SK-N-SH (cell line): ENCODE results near the gene LIMS2. TPM values are rescaled to one million over a fixed set of nuclear protein-coding genes. Genes with fewer than 3 reads are reported as not detected.

Experiments
- CTCF ChIA-PET: fragments of 300-600, 350-600 bp; formaldehyde crosslinking; extraction: SDS; loops from one replicate; lab custom pipeline; 2021; lab: Yijun Ruan, JAX
- POLR2A ChIA-PET: fragments of 350-600 bp; sonication (Branson Sonifier 250); formaldehyde crosslinking; extraction: SDS; loops from one replicate; lab custom pipeline; 2020; ENCODE audit warnings: antibody characterized with exemption, inconsistent platforms; lab: Yijun Ruan, JAX
- DNase-seq: peaks from one replicate; pipeline ENCODE4 v3.0.0; 2012
- H2AFZ ChIP-seq: fragments of 200-600 bp; sonication (generic); 2 replicates; pipeline ENCODE4 v1.8.1; 2016; ENCODE audit warnings: antibody characterized with exemption, mild to moderate bottlenecking, low read depth
- H3F3A ChIP-seq: fragments of 200-600 bp; sonication (generic); replicated peaks from 2 replicates; pipeline ENCODE3; 2016; ENCODE audit warnings: antibody characterized with exemption, mild to moderate bottlenecking; ENCODE audit not compliant: insufficient read depth
- H3K27ac ChIP-seq, 2 experiments: fragments of 200-500 bp in 1 of 2; fragments of 200-600 bp in 1 of 2; sonication (Bioruptor generic) in 1 of 2; sonication (generic), shearing (Covaris generic) in 1 of 2; 2 replicates each; pipeline versions ENCODE4 v1.5.1 to v1.6.1; 2014 to 2016; ENCODE audit warnings: low read depth in 2 of 2, inconsistent platforms in 1 of 2, low read length in 1 of 2, mild to moderate bottlenecking in 1 of 2, mixed read lengths in 1 of 2
- H3K27me3 ChIP-seq: fragments of 200-600 bp; sonication (generic), shearing (Covaris generic); 2 replicates; pipeline ENCODE4 v1.6.1; 2016; ENCODE audit warnings: mixed run types; ENCODE audit not compliant: insufficient read depth
- H3K36me3 ChIP-seq, 2 experiments: fragments of 200-500 bp in 1 of 2; fragments of 200-600 bp in 1 of 2; sonication (Bioruptor generic) in 1 of 2; sonication (generic) in 1 of 2; replicated peaks in 1 of 2; 2 replicates each; pipeline versions ENCODE3 to v1.5.1; 2014 to 2016; ENCODE audit warnings: low read length in 1 of 2, mild to moderate bottlenecking in 1 of 2; ENCODE audit not compliant: insufficient read depth in 2 of 2, control insufficient read depth in 1 of 2
- H3K4me1 ChIP-seq, 2 experiments: fragments of 200-500 bp in 1 of 2; fragments of 200-600 bp in 1 of 2; sonication (Bioruptor generic) in 1 of 2; sonication (generic), shearing (Covaris generic) in 1 of 2; 2 replicates each; pipeline versions ENCODE4 v1.5.1 to v1.6.1; 2014 to 2016; ENCODE audit warnings: low read depth in 1 of 2, low read length in 1 of 2, mixed run types in 1 of 2; ENCODE audit not compliant: insufficient read depth in 2 of 2, control insufficient read depth in 1 of 2
- H3K4me2 ChIP-seq: fragments of 200-600 bp; sonication (generic), shearing (Covaris generic); 2 replicates; pipeline ENCODE4 v1.6.1; 2017; ENCODE audit warnings: mixed run types
- H3K4me3 ChIP-seq, 2 experiments: fragments of 200-500 bp in 1 of 2; fragments of 200-600 bp in 1 of 2; sonication (Bioruptor generic) in 1 of 2; sonication (generic), shearing (Covaris generic) in 1 of 2; 2 replicates each; pipeline versions ENCODE4 v1.5.1 to v1.8.1; 2014 to 2016; ENCODE audit warnings: low read depth in 2 of 2, inconsistent platforms in 1 of 2, low read length in 1 of 2, mild to moderate bottlenecking in 1 of 2, mixed read lengths in 1 of 2, moderate library complexity in 1 of 2
- H3K79me2 ChIP-seq: fragments of 200-600 bp; sonication (generic); 2 replicates; pipeline ENCODE4 v1.8.1; 2017; ENCODE audit warnings: mild to moderate bottlenecking; ENCODE audit not compliant: insufficient read depth
- H3K9ac ChIP-seq: fragments of 200-600 bp; sonication (generic); 2 replicates; pipeline ENCODE4 v1.6.1; 2017; ENCODE audit warnings: mixed run types
- H3K9me2 ChIP-seq: fragments of 200-600 bp; sonication (generic); 2 replicates; pipeline ENCODE4 v1.6.1; 2017; ENCODE audit warnings: mixed run types
- H3K9me3 ChIP-seq: fragments of 200-600 bp; sonication (generic); 2 replicates; pipeline ENCODE4 v1.6.1; 2017; ENCODE audit warnings: mixed run types, mild to moderate bottlenecking, moderate library complexity
- H4K20me1 ChIP-seq: fragments of 200-600 bp; sonication (generic); 2 replicates; pipeline ENCODE4 v1.6.1; 2017; ENCODE audit warnings: mild to moderate bottlenecking, mixed run types; ENCODE audit not compliant: insufficient read depth
- ELF1 ChIP-seq: IDR thresholded peaks from 2 replicates; pipeline ENCODE4 v1.4.0; 2012
- EP300 ChIP-seq, 2 experiments: IDR thresholded peaks; 2 replicates each; pipeline versions ENCODE4 v1.4.0 to v1.6.1; 2012; ENCODE audit warnings: borderline replicate concordance in 1 of 2, low read depth in 1 of 2, low read length in 1 of 2
- GABPA ChIP-seq: IDR thresholded peaks from 2 replicates; pipeline ENCODE4 v1.4.0; 2012; ENCODE audit warnings: low read depth, mild to moderate bottlenecking
- JUND ChIP-seq: IDR thresholded peaks from 2 replicates; pipeline ENCODE4 v1.4.0; 2012
- MEF2A ChIP-seq: IDR thresholded peaks from 2 replicates; pipeline ENCODE4 v1.4.0; 2012; ENCODE audit warnings: low read depth, borderline replicate concordance
- NFIC ChIP-seq: IDR thresholded peaks from 2 replicates; pipeline ENCODE4 v1.4.0; 2012; ENCODE audit warnings: borderline replicate concordance
- POLR2AphosphoS5 ChIP-seq: IDR thresholded peaks from 2 replicates; pipeline ENCODE4 v1.6.1; 2012; ENCODE audit warnings: low read depth, low read length
- SIN3A ChIP-seq: IDR thresholded peaks from 2 replicates; pipeline ENCODE4 v1.6.1; 2012; ENCODE audit warnings: low read depth, mild to moderate bottlenecking, low read length, moderate library complexity, borderline replicate concordance
- TCF12 ChIP-seq: IDR thresholded peaks from 2 replicates; pipeline ENCODE4 v1.4.0; 2012
- WGBS: methylation state at CpG from one replicate; pipeline ENCODE4 v1.1.6; 2017; ENCODE audit warnings: low lambda C conversion rate; 5-methylcytosine and 5-hydroxymethylcytosine counted together
- polyA plus RNA-seq, 3 experiments: library from polyadenylated mRNA; depleted of rRNA; stranded (reverse); fragments of >200 nt; gene quantifications; 2 replicates each; pipeline ENCODE4 v1.2.3, GENCODE V29; 2012
- TF ChIP-seq, protein P1 (sequence below): IDR thresholded peaks from 2 replicates; pipeline ENCODE4 v1.4.0; 2012; ENCODE audit warnings: low read depth, borderline replicate concordance
- TF ChIP-seq, protein P2 (sequence below): fragments of 200-600 bp; sonication (generic); IDR thresholded peaks from 2 replicates; pipeline ENCODE4 v1.6.1; 2017; ENCODE audit warnings: antibody characterized with exemption, mild to moderate bottlenecking, moderate library complexity
- TF ChIP-seq, protein P3 (sequence below): fragments of 150-350 bp; IDR thresholded peaks from 2 replicates; pipeline ENCODE4 v1.6.1; 2017; ENCODE audit warnings: antibody characterized with exemption, low read length, low read depth, borderline replicate concordance

LIMS2 gene
- polyA plus RNA-seq, 1 of the 3 experiments (the other 2 are of a cell fraction) = 2.7 TPM

DNA sequence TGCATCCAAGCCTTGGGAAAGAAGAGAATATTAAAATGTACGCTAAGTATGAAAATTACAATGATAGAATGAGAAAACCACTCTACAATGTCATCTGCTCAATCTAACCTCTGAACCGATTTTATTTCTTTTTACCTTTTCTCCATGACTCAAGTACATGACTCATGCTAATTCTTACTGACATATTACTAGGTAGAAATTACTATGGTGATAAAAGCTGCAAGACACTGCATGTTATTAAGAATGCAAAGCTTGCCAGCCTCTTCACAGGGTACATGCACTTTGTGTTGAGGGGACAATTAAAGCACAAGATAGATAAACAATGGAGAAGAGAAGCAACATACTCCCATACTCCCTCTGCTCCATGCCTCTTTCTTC lies 46.6 kb upstream of the LIMS2 start:
- H3K79me2 ChIP-seq = no peaks in the 10 kb centered on the region
- H3F3A ChIP-seq = no peaks in the 10 kb centered on the region
- POLR2A ChIA-PET = no interaction called here
- CTCF ChIA-PET = no interaction called here
- no peak overlapping the region for H2AFZ ChIP-seq
- H3K9me3 ChIP-seq = no peaks in the 10 kb centered on the region
- H3K27ac ChIP-seq = no peak overlapping the region
- TF ChIP-seq TCF12 (no peak), MEF2A (no peak), GABPA (no peak), EP300 (IDR thresholded peaks at IDR 0.05; ENCODE audit: borderline replicate concordance in 1 of 2, low read depth in 1 of 2, low read length in 1 of 2) (no peak), ELF1 (no peak), NFIC (no peak), POLR2AphosphoS5 (no peak)
- TF ChIP-seq, protein P1, sequence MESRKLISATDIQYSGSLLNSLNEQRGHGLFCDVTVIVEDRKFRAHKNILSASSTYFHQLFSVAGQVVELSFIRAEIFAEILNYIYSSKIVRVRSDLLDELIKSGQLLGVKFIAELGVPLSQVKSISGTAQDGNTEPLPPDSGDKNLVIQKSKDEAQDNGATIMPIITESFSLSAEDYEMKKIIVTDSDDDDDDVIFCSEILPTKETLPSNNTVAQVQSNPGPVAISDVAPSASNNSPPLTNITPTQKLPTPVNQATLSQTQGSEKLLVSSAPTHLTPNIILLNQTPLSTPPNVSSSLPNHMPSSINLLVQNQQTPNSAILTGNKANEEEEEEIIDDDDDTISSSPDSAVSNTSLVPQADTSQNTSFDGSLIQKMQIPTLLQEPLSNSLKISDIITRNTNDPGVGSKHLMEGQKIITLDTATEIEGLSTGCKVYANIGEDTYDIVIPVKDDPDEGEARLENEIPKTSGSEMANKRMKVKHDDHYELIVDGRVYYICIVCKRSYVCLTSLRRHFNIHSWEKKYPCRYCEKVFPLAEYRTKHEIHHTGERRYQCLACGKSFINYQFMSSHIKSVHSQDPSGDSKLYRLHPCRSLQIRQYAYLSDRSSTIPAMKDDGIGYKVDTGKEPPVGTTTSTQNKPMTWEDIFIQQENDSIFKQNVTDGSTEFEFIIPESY = no peak
- TF ChIP-seq, protein P2, sequence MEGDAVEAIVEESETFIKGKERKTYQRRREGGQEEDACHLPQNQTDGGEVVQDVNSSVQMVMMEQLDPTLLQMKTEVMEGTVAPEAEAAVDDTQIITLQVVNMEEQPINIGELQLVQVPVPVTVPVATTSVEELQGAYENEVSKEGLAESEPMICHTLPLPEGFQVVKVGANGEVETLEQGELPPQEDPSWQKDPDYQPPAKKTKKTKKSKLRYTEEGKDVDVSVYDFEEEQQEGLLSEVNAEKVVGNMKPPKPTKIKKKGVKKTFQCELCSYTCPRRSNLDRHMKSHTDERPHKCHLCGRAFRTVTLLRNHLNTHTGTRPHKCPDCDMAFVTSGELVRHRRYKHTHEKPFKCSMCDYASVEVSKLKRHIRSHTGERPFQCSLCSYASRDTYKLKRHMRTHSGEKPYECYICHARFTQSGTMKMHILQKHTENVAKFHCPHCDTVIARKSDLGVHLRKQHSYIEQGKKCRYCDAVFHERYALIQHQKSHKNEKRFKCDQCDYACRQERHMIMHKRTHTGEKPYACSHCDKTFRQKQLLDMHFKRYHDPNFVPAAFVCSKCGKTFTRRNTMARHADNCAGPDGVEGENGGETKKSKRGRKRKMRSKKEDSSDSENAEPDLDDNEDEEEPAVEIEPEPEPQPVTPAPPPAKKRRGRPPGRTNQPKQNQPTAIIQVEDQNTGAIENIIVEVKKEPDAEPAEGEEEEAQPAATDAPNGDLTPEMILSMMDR = no peak
- TF ChIP-seq, all 33 proteins: peak for 0
- no peaks in the 10 kb centered on the region for H3K27me3 ChIP-seq
- H4K20me1 ChIP-seq = no peaks in the 10 kb centered on the region
- H3K4me2 ChIP-seq = no peak overlapping the region
- no peaks in the 10 kb centered on the region for H3K9me2 ChIP-seq
- H3K4me1 ChIP-seq = no peaks in the 10 kb centered on the region
- DNase-seq = no peak
- peaks cover 57 to 60% of the 10 kb centered on the region in 2 experiments for H3K36me3 ChIP-seq
- H3K9ac ChIP-seq = no peak overlapping the region
- WGBS = 83% methylated on average over 2 of the region's 2 CpGs
- no peak overlapping the region for H3K4me3 ChIP-seq

DNA sequence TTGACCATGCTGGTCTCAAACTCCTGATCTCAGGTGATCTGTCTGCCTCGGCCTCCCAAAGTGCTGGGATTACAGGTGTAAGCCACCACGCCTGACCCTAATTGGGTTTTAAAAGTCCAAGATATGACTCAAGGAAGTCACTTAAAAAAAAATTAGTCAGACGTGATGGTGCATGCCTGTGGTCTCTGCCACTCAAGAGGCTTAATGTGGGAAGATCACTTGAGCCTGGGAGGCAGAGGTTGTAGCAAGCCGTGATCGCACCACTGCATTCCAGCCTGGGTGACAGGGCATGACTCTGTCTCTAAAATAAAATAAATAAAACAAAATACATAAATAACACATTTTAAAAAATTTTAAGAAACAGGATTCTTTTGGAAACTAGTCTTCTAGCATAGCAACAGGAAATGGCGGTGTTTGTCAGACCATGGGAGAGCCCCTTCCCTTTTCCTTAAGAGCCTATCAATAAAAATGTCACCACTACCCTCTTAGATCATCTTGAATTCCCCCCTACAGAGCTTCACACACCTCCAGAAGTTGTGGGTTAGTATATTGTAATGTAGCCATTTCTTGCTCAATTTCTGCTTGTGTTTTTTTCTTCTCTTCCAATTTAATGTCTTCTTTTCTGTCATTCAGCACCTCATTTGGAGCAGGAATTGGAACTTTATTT lies 46.1 kb upstream of the LIMS2 start:
- POLR2A ChIA-PET = no interaction called here
- H3K9ac ChIP-seq = no peak overlapping the region

More for the DNA sequence above, 46.1 kb upstream of the LIMS2 start:
- Histone ChIP-seq H3K36me3 (peaks cover 60 to 61% of the 10 kb centered on the region in 2 experiments), H3K79me2 (no peaks in the 10 kb centered on the region), H2AFZ (no peak overlapping the region), H3K4me2 (no peak overlapping the region), H3K9me3 (no peaks in the 10 kb centered on the region), H3K27me3 (no peaks in the 10 kb centered on the region), H3K9me2 (no peaks in the 10 kb centered on the region), H3K4me1 (no peaks in the 10 kb centered on the region), H3F3A (no peaks in the 10 kb centered on the region), H3K4me3 (no peak overlapping the region), H3K27ac (no peak overlapping the region), H4K20me1 (no peaks in the 10 kb centered on the region)
- WGBS = 92% methylated on average over 6 of the region's 6 CpGs
- TF ChIP-seq MEF2A (no peak), SIN3A (no peak), JUND (no peak)
- TF ChIP-seq, protein P2 = no peak
- TF ChIP-seq, protein P3, sequence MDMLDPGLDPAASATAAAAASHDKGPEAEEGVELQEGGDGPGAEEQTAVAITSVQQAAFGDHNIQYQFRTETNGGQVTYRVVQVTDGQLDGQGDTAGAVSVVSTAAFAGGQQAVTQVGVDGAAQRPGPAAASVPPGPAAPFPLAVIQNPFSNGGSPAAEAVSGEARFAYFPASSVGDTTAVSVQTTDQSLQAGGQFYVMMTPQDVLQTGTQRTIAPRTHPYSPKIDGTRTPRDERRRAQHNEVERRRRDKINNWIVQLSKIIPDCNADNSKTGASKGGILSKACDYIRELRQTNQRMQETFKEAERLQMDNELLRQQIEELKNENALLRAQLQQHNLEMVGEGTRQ = no peak
- DNase-seq = no peak
- CTCF ChIA-PET = no interaction called here
